ENCODE results near the gene CASP4. TPM values are rescaled to one million over a fixed set of nuclear protein-coding genes. Genes with fewer than 3 reads are reported as not detected.

Gene CASP4
- total and polyA plus RNA-seq, 2 of the 4 experiments (the other 2 are of a cell fraction) = 82.5 to 91.9 TPM

DNA sequence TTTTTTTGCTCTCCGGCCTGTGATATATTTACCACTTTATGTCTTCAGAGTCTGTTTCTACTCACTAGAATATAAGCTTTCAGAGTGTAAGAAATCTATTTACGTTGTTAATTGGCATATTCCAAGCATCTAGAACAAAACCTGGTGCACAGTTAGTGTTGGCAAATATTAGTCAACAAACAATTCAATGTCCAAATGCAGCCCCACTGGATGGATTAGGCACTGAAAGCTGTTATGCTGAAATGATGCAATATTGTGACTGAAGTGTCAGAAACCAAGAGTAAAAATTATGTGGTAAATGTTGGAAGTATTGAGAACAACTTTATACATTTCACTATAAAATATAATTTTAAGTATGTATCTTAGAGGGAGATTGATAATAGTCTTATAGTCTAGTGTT, 24.8 kb downstream of the CASP4 start:
- no peaks in the 10 kb centered on the region for H4K20me1 ChIP-seq (ENCODE audit: insufficient read depth, low read length)
- no peak overlapping the region for H3K4me2 ChIP-seq (ENCODE audit: low read depth, low read length)
- no peak overlapping the region for H3K4me3 ChIP-seq (ENCODE audit: insufficient read depth, low read depth, low read length)
- H3K36me3 ChIP-seq (ENCODE audit: control insufficient read depth, insufficient read depth, low read length) = peaks cover 18% of the 10 kb centered on the region
- ChIA-PET CTCF (interaction anchor here (0.6 kb wide), 1 partner anchor 336 kb away, joined by 3 read pairs; no protein-coding TSS in a partner anchor), POLR2A (ENCODE audit: unreplicated experiment) (interaction anchor here (0.6 kb wide), 1 partner anchor 448 kb away, joined by 6 read pairs; no protein-coding TSS in a partner anchor)
- dilution Hi-C loops (cut with HindIII; ENCODE audit: low sequenced_read_pairs, unreplicated experiment) = no loop called here
- peaks cover 3% of the 10 kb centered on the region; the same call in 1 of the 2 replicates for H3K9me1 ChIP-seq (ENCODE audit: insufficient read depth, low read length)
- no peaks in the 10 kb centered on the region; a peak in 2 of 4 replicates for H3K79me1 ChIP-seq (ENCODE audit: low read depth in 1 of 2, low read length in 2 of 2)
- no peak overlapping the region for H3K18ac ChIP-seq (ENCODE audit: low read depth, low read length)
- no peak overlapping the region for H2AK9ac ChIP-seq (replicated peaks; ENCODE audit: low read depth, low read length, poor library complexity)
- no peak overlapping the region for H4K91ac ChIP-seq (ENCODE audit: insufficient read depth, low read depth, low read length)
- H3K9ac ChIP-seq (ENCODE audit: low read depth, low read length) = no peak overlapping the region
- no peak overlapping the region for H3K27ac ChIP-seq (ENCODE audit: insufficient read depth, low read length)
- no peak overlapping the region for H2BK5ac ChIP-seq (ENCODE audit: low read depth, low read length, poor library complexity, severe bottlenecking)
- no peak overlapping the region for H2AK5ac ChIP-seq (ENCODE audit: low read depth, low read length)
- H3K9me3 ChIP-seq (ENCODE audit: control insufficient read depth, insufficient read depth, low read length) = no peaks in the 10 kb centered on the region
- ATAC-seq (ENCODE audit: low read depth) (no peak), DNase-seq (no peak)
- no TSS peak for BruUV-seq (replicated peaks)
- H3K4ac ChIP-seq (ENCODE audit: low read depth, low read length) = no peak overlapping the region
- peak; percentile 45; the same call in 1 of the 2 replicates for TF ChIP-seq CEBPB (IDR thresholded peaks at IDR 0.05; ENCODE audit: low read depth, low read length)
- TF ChIP-seq, protein P1, sequence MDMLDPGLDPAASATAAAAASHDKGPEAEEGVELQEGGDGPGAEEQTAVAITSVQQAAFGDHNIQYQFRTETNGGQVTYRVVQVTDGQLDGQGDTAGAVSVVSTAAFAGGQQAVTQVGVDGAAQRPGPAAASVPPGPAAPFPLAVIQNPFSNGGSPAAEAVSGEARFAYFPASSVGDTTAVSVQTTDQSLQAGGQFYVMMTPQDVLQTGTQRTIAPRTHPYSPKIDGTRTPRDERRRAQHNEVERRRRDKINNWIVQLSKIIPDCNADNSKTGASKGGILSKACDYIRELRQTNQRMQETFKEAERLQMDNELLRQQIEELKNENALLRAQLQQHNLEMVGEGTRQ (IDR thresholded peaks at IDR 0.05; ENCODE audit: low read depth, low read length) = no peak
- H3K4me1 ChIP-seq (ENCODE audit: control insufficient read depth, insufficient read depth, low read length) = no peaks in the 10 kb centered on the region
- H2BK15ac ChIP-seq (ENCODE audit: low read depth, low read length) = no peak overlapping the region
- H3K27me3 ChIP-seq (ENCODE audit: control insufficient read depth, insufficient read depth, low read length) = no peaks in the 10 kb centered on the region
- WGBS, 2 experiments (ENCODE audit: extremely low coverage in 2 of 2, insufficient read length in 1 of 2) = no CpG with 5 or more reads among the region's 2 CpGs
- no peak overlapping the region for H3K14ac ChIP-seq (replicated peaks; ENCODE audit: low read depth, low read length)
- H2AFZ ChIP-seq (replicated peaks; ENCODE audit: low read length, poor library complexity) = no peak overlapping the region
- no peak overlapping the region for H3K23ac ChIP-seq (ENCODE audit: low read depth, low read length)
- no peak overlapping the region for H2BK20ac ChIP-seq (ENCODE audit: low read depth, low read length)
- H4K8ac ChIP-seq (ENCODE audit: low read depth in 2 of 2, low read length in 2 of 2) = no peak overlapping the region
- no peak overlapping the region for H4K5ac ChIP-seq (ENCODE audit: low read depth, low read length)
- no peak overlapping the region for H3K56ac ChIP-seq (ENCODE audit: extremely low read depth, insufficient read depth, low read length)
- in situ Hi-C loops (cut with MboI; ENCODE audit: low sequenced_read_pairs) = loop anchor here (25.0 kb wide), 1 partner anchor 919 kb away; no protein-coding TSS in a partner anchor
- no peak overlapping the region for H2BK120ac ChIP-seq (ENCODE audit: low read depth, low read length)
- intact Hi-C loops (cut with micrococcal nuclease) = no loop called here
